A172 (cell line): ENCODE results near the gene DDOST. TPM values are rescaled to one million over a fixed set of nuclear protein-coding genes. Genes with fewer than 3 reads are reported as not detected.

ENCODE experiments used
- DNase-seq: peaks from one replicate; pipeline ENCODE4 v3.0.0-alpha.2; 2015; ENCODE audit warnings: low spot score
- total RNA-seq: library from RNA; depleted of rRNA; stranded (reverse); fragments of >200 nt; shearing (Covaris generic); gene quantifications from 2 replicates; pipeline ENCODE4 v1.2.3, GENCODE V29; 2014

DDOST gene
- total RNA-seq, 1 experiment from 2014 or later = 211 TPM

- no peak for DNase-seq
These were observed 342 bp downstream of the DDOST start for GRCh38 chr1:20660847-20661206.

GRCh38 chr1:20660363-20660762 is 806 bp downstream of the DDOST start:
- no peak for DNase-seq

DNA sequence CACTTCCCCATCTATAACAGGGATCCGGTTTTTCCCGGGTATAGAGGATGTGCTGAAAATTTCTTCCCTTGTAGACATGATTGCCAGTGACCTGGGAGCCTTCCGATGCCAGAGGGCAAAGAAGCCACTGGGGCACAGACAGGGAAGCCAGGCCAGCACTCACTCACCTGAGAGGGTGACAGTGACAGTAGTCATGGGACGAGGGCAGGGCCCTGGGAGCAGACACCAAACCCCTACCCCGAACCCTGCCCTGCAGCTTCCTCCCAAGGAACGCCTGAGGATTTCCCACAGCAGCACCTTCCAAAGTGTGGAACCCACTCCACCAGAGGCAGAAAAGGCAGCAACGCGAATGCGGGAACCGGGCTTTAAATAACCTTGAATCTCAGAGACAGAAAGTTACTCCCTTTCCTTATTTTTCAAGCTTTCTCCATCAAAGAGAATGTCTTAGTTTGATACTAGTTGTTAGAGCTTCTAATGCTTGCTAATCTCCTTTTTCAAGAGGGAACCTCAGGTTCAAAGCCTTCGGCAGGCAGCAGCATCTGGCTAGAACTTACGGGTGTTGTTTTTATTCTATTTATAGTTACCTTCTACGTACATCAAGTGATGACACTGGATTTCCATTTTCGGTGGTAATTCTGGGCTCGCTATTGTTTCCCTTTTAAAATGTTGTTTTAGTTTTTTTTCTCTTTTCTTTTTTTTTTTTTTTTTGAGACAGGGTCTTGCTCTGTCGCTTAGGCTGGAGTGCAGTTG is 2.8 kb downstream of the DDOST start:
- no peak for DNase-seq

- DNase-seq = no peak
These were observed 4.1 kb downstream of the DDOST start for GRCh38 chr1:20657024-20657423.

- no peak for DNase-seq
These were observed 7.0 kb downstream of the DDOST start for GRCh38 chr1:20654104-20654690.

GRCh38 chr1:20652300-20652699 is 8.9 kb downstream of the DDOST start:
- DNase-seq = no peak

DNA sequence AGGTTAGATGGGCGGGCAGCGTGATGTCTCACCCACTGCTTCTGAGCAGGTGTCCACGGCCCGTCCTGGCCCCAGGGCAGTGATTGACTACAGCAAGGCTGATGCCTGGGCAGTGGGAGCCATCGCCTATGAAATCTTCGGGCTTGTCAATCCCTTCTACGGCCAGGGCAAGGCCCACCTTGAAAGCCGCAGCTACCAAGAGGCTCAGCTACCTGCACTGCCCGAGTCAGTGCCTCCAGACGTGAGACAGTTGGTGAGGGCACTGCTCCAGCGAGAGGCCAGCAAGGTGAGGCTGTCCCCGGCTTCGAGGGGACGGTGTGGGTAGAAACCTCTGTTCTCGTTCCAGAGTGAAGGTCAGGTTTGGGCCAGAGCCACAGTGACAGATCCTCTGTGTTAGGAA is 12.2 kb downstream of the DDOST start:
- no peak for DNase-seq

GRCh38 chr1:20648438-20648837 is 12.7 kb downstream of the DDOST start:
- DNase-seq = no peak

DNA sequence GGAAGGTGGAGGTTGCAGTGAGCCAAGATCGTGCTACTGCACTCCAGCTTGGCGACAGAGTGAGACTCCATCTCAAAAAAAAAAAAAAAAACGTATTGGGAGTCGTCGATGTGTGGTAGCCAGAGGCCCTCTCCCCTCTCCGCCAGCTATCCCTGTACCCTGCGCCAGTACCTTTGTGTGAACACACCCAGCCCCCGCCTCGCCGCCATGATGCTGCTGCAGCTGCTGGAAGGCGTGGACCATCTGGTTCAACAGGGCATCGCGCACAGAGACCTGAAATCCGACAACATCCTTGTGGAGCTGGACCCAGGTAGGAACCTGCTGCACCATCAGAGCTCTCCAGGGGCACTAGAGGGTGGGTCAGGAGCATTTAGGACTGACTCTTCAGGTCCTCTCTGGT is 15.8 kb downstream of the DDOST start:
- DNase-seq = no peak

DNA sequence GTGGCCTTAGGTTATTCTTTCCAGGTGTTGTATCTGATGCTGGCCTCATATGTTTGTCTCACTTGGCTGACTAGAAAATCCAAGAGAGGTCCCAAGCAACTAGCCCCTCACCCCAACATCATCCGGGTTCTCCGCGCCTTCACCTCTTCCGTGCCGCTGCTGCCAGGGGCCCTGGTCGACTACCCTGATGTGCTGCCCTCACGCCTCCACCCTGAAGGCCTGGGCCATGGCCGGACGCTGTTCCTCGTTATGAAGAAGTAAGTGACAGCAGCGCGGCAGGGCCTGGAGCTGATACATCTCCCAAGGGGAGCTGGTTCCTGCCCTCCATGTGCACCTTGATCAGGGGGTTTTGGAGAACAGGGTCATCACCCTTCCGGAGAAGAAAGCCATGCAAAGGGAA is 16.8 kb downstream of the DDOST start:
- no peak for DNase-seq

GRCh38 chr1:20643080-20643479 is 18.1 kb downstream of the DDOST start:
- DNase-seq = no peak

GRCh38 chr1:20641975-20642374 is 19.2 kb downstream of the DDOST start:
- DNase-seq = no peak

- DNase-seq = peak; percentile 38
These were observed 21.0 kb downstream of the DDOST start for GRCh38 chr1:20640183-20640597.

- no peak for DNase-seq
These were observed 24.3 kb downstream of the DDOST start for GRCh38 chr1:20636785-20637347.

- no peak for DNase-seq
These were observed 26.5 kb downstream of the DDOST start for GRCh38 chr1:20634594-20635084.

GRCh38 chr1:20634065-20634593 is 27.0 kb downstream of the DDOST start:
- DNase-seq = no peak

DNA sequence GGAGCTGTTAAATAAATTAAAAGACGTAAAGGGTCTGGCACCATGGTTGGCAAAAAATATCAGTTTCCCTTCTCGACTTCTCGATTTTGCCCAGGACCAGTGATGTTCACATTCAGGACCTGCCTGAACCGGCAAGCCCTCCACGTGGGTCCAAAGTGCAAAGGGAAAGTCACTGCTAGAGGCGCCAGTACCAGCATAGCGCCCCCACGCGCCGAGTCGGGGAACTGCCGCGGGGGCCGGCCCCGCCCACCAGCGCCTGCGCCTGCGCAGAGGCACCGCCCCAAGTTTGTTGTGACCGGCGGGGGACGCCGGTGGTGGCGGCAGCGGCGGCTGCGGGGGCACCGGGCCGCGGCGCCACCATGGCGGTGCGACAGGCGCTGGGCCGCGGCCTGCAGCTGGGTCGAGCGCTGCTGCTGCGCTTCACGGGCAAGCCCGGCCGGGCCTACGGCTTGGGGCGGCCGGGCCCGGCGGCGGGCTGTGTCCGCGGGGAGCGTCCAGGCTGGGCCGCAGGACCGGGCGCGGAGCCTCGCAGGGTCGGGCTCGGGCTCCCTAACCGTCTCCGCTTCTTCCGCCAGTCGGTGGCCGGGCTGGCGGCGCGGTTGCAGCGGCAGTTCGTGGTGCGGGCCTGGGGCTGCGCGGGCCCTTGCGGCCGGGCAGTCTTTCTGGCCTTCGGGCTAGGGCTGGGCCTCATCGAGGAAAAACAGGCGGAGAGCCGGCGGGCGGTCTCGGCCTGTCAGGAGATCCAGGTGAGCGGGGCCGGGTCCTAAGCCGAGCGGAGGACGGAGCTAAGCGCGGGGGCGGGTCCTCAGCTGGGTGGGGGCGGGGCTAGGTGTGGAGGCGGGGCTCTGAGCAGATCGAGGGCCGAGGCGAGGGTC is 27.7 kb downstream of the DDOST start, which contains the start of gene PINK1:
PINK1 (plus strand) TSS at position 269 of the 875 bp plus-strand sequence; CDS start at position 360, 91 bp downstream.
- DNase-seq = no peak

- no peak for DNase-seq
These were observed 28.8 kb downstream of the DDOST start for GRCh38 chr1:20632386-20632785.

DNA sequence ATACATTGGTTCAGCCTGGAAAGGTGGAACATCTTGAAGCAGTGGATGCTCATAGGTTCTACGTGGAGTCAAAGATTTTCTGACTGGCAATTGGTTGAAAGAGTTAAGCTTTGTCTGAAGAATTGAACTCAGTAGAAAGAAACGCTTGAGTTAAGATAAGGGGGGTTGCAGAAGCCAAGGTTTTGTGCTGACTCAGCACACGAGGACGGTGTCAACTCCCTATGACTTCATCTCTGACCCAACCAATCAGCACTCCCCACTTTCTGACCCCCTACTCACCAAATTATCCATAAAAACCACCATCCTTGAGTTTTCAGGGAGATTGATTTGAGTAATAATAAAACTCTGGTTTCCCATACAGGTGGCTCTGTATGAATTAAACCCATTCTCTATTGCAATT is 30.4 kb downstream of the DDOST start:
- no peak for DNase-seq

DNA sequence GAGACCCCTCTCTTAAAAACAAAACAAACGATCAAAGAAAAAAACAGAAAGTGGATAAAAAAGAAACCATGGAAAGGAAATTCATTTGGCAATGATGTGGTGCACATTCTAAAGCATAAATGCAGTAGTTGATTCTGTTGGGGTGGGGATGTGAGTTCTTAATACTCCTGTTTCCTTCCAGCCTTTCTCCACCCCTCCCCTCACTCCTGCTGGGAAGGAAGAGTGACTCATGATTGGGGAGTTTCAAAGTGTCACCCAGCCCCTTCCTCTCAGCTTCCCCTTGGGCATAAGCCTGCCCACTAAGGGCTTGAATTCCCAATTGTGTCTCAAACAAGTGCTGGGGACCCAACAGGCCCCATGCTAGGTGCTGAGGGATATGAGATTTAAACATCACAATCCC is 34.6 kb downstream of the DDOST start:
- DNase-seq = no peak

- DNase-seq = no peak
These were observed 35.1 kb downstream of the DDOST start for GRCh38 chr1:20626098-20626427.
